GOT3 (cell line): Measurements from ENCODE around the gene MAB21L3.

Source experiments
- DNase-seq: peaks from one replicate; lab custom pipeline; 2025; ENCODE audit warnings: mixed read lengths; lab: John Stamatoyannopoulos, UW

MAB21L3 gene

DNA sequence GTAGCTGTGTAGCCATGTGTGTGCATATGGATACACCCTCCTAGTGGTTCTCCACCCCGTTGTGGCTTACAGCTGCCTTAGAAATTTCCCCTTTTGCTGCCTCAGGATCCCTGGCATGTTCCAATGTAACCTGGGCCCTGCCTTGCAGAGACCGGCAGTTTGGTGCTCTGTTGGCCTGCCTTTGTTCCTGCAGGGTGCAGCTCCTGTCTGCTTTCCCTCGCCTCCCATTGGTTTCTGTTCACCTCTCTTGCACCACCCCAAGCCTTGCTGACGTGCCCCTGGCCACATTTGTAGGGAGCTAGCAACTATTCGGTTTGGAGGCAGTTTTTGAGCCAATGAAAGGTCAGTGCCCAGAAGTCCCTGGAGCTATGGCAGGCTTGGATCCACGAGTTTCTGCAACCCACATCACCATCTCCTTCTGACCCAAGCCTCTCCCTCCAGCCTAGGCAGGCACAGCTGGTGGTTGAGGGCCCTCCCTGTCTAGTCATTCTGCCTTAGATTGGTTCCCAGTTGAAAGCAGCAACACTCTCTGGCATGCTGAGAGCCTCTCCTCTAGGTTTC is 54.9 kb downstream of the MAB21L3 start:
- no peak for DNase-seq

DNA sequence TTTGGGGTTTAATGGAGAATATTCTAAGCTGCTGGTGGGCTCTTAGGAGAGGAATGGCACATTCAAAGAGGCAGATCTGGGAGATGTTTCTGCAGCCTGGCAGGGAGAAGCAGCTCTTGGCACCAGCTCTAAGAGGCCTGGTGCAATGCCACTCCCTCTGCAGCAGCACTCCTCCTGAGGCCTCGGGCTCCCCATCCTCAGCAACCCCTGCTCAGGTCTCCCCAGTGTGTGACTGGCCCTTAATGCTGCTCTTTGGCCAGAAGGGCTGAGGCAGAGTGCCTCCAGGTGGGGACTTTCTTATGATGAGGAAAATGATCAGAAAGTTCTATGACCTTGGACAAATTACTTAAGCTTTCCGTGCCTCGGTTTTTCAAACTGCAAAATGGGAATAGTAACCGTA is 55.5 kb downstream of the MAB21L3 start:
- DNase-seq = no peak

DNA sequence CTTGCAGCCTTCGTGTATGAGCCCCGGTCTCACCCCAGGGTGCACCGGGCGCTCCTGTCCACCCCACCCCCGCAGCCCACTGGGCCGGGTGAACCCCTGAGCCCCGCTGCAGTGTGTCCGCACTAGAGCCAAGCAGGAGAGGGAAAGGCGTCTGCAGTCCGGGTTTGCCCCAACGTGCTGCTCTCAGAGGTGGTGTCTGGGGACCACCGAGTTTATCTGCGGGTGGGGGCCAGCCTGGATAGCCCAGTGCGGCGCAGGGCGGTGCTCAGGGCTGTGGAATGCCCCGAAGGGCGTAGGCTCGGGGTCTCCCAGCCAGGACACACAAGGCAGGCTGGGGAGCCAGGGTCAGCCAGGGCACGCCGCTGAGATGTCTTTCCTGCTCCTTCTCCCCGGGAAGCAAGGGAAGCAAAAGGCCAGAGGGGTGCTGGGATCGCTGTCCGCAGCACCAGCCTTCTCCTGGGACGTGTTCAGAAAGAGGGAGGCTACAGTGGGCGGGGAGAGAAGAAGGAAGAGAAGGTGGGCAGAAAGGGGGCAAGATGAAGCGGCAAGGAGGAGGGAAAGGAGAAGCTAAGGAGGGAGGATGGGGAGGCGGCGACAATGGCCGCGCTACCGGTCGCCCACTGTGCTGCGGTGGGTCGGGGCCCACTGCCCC is 56.6 kb downstream of the MAB21L3 start:
- no peak for DNase-seq

DNA sequence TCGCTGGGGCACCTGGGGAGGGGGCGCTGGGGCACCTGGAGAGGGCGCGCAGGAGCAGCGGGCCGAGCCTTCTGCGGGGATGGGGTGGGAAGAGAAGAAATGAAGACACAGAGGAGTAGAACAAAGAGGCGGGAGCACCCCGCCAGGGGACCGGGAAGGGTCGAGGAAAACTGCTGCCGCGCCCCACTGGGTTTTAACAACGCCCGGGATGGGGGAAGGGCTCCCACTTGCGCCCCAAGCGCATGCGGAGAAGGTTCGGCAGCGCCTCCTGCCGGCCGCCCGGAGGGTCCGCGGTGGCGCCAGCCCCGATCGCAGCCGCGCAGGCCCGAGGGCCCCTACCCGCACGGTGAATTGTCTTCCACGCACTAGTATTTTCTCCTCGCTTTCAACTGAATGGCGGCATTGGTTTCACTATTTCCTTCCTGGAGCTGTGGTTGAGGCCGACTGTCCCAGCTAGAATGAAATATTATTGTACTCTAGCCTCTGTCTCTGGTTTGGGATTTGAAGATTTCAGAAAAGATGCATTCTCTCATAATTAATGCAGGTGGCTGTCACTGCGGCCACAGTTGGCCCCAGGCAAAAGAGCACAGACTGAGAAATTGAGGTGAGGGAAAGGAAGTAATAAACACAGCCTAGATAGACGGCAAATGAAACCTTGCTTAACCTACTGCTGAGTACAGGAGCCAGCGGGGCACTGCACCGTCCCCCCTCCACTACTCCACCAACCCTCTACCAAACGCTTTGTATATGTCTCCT is 57.3 kb downstream of the MAB21L3 start:
- DNase-seq = no peak

DNA sequence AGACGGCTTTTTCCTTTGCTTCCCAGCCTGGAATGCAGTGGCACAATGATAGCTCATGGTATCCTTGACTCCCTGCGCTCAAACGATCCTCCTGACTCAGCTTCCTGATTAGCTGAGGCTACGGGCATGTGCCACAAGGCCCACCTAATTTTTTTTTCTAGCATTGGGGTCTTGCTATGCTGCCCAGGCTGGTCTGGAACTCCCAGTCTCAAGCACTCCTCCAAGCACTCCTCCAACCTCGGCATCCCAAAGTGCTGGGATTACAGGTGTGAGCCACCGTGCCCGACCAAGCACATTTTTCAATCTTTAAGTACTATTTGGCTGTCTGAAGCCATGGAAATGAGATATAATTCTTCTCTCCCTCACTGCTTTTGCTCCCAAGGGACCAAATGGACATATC is 58.7 kb downstream of the MAB21L3 start:
- no peak for DNase-seq

DNA sequence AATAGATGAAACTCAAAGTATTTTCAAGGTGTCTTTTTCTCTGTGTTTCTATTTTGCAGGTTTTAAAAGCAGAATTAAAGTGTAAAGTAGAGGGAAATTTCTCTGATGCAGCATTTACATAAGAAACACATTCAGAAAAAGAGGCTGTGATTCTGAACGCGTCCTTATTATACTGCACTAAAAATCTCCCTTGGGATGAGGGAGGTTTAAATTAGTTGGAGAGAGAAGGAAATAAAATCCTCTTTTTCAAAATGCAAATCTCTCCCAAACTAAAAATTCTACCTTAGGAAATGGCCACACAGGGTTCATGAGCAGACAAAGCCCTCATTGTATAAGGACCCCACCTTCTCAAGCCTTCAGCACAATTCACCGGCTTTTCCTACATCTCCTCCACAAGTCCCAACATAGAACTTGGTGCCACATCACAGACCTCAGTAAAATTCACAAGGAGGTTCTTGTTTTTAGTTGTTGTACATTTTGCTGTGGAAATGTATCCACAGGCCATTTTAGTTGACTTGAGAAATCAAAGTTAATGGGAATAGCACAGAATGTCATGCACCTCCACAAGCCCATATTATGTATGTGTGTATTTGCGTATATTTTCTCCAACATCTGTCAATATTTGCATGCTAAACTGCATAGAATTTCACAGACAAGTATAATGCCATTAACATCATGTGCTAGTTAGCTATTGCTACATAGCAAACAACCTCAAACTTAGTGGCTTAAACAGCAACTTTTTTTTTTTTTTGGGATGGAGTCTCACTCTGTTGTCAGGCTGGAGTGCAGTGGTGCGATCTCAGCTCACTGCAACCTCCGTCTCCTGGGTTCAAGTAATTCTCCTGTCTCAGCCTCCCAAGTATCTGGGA is 59.8 kb downstream of the MAB21L3 start:
- no peak for DNase-seq

DNA sequence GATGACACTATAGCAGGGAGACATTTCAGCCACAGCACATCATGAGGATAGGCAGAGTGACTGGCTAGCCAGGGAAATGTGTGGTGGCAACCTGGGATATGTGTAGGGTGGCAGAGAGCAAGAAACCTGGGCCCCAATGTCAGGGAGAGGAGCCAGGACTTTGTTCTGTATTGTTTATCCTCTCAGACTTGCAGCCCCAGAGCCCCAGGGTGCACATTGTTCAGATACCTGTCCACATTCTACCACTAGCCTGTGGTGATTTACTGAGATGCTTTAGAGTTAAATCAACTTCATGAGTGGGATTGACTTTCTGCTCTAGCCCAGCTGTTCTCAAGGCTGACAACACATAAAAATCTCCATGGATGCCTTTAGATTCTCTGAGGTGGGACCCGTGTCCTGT is 61.5 kb downstream of the MAB21L3 start:
- no peak for DNase-seq

DNA sequence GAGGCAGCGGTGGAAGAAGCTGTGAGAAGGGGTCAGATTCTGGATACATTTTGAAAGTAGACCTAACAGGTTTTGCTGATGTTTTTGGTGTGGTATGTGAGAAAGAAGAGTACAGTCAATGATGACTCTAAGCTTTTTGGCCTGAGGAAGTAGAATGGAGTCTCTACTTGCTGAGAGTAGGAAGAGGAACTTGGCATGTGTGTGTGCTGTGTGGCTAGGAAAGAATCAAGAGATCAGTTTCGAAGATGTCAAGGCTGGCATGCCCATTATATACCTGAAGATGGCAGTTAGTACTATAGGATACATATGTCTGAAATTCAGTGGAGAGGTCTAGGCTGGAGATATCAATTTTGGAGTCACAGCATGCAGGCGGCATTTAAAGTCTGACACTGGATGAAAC is 64.4 kb downstream of the MAB21L3 start:
- no peak for DNase-seq

DNA sequence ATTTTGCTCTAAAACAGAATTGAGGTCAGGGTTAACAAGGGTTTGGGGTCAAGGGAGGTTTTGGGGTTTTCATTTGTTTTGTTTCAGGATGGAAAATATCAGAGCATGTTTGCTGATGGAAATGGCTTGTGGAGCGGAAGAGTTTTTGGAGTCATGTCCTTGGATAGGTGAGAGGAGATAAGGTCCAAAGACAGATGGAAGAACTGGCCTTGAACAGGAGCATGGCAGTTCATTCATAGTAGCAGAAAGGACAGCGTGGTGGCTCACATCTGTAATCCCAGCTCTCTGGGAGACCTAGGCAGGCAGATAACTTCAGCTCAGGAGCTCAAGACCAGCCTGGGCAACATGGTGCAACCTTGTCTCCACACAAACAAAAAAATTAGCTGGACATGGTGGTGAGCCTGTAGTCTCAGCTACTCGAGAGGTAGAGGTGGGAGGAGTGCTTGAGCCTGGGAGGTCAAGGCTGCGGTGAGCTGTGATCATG is 65.1 kb downstream of the MAB21L3 start:
- no peak for DNase-seq

DNA sequence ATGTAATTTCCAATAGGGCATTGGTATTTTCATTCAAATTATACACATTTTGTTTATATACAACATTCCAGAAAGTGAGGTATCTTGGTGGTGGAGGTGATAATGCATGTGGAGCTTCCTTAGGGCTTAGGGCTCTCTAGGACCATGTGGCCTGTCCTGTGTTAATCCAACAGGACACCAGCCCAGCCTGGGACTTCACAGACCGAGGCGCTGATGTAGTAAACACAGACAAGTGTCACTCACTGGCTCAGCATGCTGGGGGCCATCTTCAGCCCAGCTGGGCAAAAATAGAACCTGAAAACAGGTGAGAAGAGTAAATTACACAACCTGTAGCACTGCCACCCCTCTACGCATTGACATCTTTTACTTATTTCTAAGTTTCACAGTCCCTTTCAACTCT is 66.7 kb downstream of the MAB21L3 start:
- DNase-seq = no peak

DNA sequence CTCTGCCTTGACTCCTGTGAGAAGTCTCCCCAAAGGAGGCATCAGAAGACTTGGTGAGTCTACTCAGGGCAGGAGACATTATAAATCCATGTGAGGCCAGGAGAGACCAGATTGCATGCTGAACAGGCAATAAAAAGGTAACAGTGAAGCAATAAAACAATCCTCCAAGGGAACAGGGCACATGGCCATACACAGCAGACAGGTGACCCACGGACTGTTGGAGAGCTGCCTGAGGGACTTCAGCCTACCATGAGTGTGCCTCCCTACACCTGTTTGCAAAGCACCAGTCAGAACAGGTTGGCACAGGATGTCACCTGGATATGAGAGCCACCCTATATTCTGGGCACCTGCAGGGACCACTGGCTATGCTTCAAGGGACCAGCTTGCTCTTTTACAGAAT is 67.6 kb downstream of the MAB21L3 start:
- DNase-seq = no peak

DNA sequence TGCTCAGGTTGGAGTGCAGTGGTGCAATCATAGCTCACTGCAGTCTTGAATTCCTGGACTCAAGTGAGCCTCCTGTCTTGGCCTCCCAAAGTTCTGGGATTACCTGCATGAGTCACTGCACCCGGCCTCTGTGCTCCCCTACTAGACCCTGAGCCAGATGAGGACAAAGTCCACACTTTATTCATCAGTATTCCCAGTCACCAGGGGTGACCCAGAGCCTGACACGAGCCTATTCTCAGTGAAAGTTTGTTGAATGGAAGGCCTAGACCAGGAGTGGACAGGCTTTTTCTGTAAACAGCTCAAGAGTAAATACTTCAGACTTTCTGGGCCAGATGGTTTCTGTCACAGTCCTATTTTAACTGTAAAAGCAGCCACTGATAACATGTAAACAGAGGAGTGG is 68.2 kb downstream of the MAB21L3 start:
- no peak for DNase-seq

DNA sequence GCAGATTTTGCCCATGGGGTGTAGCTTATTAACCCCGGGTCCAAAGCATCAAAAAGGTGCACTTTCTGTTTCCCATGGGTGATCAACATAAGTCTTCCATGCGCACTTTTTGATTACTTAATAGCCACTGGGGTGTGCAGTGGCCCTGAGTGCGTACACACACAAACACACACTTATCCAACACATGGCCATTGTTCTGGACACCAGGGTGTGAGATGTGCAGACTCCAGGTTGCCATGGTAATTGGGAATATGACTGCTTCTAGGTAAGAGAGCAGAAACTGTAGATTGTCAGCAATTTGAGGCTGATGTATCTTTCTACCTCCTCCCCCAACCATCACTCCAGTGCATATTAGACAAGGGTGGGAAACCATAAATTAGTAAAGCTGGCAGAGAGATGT is 68.8 kb downstream of the MAB21L3 start:
- no peak for DNase-seq

DNA sequence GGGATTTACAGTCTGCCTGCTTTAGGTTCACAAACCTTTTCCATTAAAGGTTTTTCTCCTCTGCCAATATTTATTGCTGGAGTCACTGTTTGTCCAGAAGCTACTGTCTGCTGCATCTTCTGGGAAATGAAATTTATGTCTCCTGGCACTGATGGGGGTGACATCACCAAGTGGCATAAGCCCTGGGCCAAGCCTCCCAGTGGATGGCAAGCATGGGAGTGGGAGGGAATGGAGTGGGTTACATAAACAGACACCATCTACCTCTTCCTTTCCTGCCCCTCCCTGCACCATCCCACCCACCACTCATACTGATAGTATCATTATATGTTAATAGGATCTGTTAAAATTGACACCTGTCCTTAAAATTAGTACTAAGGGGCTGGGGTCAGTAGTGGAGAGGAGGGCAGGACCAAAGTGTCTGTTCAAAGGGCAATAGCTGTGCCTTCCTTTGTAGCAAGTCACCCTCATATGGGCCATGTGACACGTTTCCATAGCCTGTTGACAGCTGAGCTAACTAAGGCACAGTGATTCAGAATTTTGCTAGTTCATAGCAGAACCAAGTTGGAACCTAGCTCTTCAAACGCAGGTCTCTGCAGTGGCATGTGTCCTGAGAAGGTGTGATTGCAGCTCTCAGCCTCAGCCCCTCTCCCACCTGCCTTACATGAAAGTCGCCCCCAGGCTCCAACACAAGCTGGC is 71.0 kb downstream of the MAB21L3 start:
- no peak for DNase-seq
